Colonic mucosa (tissue), 4 donors: ENCODE data around the gene ZSWIM4. TPM values are rescaled to one million over a fixed set of nuclear protein-coding genes. Genes with fewer than 3 reads are reported as not detected.

Experiments
- DNase-seq: peaks from one replicate; pipeline ENCODE4 v3.0.0-alpha.2; 2020
- H3K27ac ChIP-seq: fragments of 200-600 bp; one replicate; pipeline ENCODE4 v1.8.0; 2021
- H3K27me3 ChIP-seq: fragments of 200-600 bp; one replicate; pipeline ENCODE4 v1.8.0; 2021
- H3K36me3 ChIP-seq: fragments of 200-600 bp; one replicate; pipeline ENCODE4 v1.8.0; 2021
- H3K4me1 ChIP-seq: fragments of 200-600 bp; one replicate; pipeline ENCODE4 v1.8.0; 2021; ENCODE audit warnings: mild to moderate bottlenecking
- H3K4me3 ChIP-seq: fragments of 200-600 bp; one replicate; pipeline ENCODE4 v1.8.0; 2021
- H3K9ac ChIP-seq, 2 donors: one replicate each; pipeline ENCODE4 v1.7.0; 2013; ENCODE audit warnings: control low read depth in 2 of 2, low read depth in 2 of 2, low read length in 2 of 2
- H3K9me3 ChIP-seq: fragments of 200-600 bp; one replicate; pipeline ENCODE4 v1.8.0; 2021
- CTCF ChIP-seq: fragments of 200-600 bp; IDR thresholded peaks from one replicate; pipeline ENCODE4 v1.8.0; 2022; ENCODE audit warnings: antibody characterized with exemption, mild to moderate bottlenecking
- intact Hi-C: fragments of 100-400 bp; cut with DNase I; formaldehyde crosslinking; loops from one replicate; pipeline ENCODE4 v1.14.1; 2022
- total RNA-seq, 2 donors: library from RNA; stranded (reverse); fragmentation: NEBNext Ultra II Directional in 1 of 2; extraction: Animal tissue kit (Norgen Biotek cat#: 25700) in 1 of 2; gene quantifications; one replicate each; pipeline ENCODE4 v1.2.1, GENCODE V29; 2021
- donor health status: healthy.
- donor health status: DM: no; HTN: no; CAD: no.
- donor health status: DM: no; HTN: no; CAD: no.

ZSWIM4 gene
- total RNA-seq, 2 donors from 2014 or later, result 2.9 to 4.3 TPM

GRCh38 chr19:13827656-13828055, 32.4 kb downstream of the ZSWIM4 start:
- Histone ChIP-seq H3K36me3 (no peaks in the 10 kb centered on the region), H3K4me3 (no peak overlapping the region), H3K4me1 (no peaks in the 10 kb centered on the region), H3K9me3 (no peaks in the 10 kb centered on the region), H3K27me3 (no peaks in the 10 kb centered on the region), H3K9ac (no peak overlapping the region), H3K27ac (no peak overlapping the region)
- intact Hi-C loops, result no loop called here
- DNase-seq, result no peak
- no peak for TF ChIP-seq CTCF

GRCh38 chr19:13830114-13830740, 35.0 kb downstream of the ZSWIM4 start:
- no peak for DNase-seq
- no peak overlapping the region for H3K27ac ChIP-seq
- no peaks in the 10 kb centered on the region for H3K36me3 ChIP-seq
- H3K4me1 ChIP-seq, result no peaks in the 10 kb centered on the region
- no peak overlapping the region for H3K4me3 ChIP-seq
- no peak overlapping the region for H3K9ac ChIP-seq
- no peaks in the 10 kb centered on the region for H3K27me3 ChIP-seq
- TF ChIP-seq CTCF, result no peak
- H3K9me3 ChIP-seq, result no peaks in the 10 kb centered on the region
- intact Hi-C loops, result loop anchor here (5.0 kb wide), 1 partner anchor 33 kb away; the partner anchor contains the start of gene ZSWIM4

GRCh38 chr19:13830741-13831536, 35.7 kb downstream of the ZSWIM4 start:
- no peak overlapping the region for H3K4me3 ChIP-seq
- no peaks in the 10 kb centered on the region for H3K4me1 ChIP-seq
- H3K9me3 ChIP-seq, result no peaks in the 10 kb centered on the region
- DNase-seq, result no peak
- no peak overlapping the region for H3K9ac ChIP-seq
- TF ChIP-seq CTCF, result no peak
- H3K27me3 ChIP-seq, result no peaks in the 10 kb centered on the region
- intact Hi-C loops, result loop anchor here (5.0 kb wide), 1 partner anchor 34 kb away; the partner anchor contains the start of gene ZSWIM4
- peaks cover 2% of the 10 kb centered on the region for H3K36me3 ChIP-seq
- H3K27ac ChIP-seq, result no peak overlapping the region

- no peaks in the 10 kb centered on the region for H3K9me3 ChIP-seq
- no peak overlapping the region for H3K4me3 ChIP-seq
- peaks cover 10% of the 10 kb centered on the region for H3K36me3 ChIP-seq
- DNase-seq, result no peak
- H3K9ac ChIP-seq, result no peak overlapping the region
- H3K27me3 ChIP-seq, result no peaks in the 10 kb centered on the region
- TF ChIP-seq CTCF, result no peak
- H3K4me1 ChIP-seq, result no peaks in the 10 kb centered on the region
- H3K27ac ChIP-seq, result no peak overlapping the region
- intact Hi-C loops, result loop anchor here (5.0 kb wide), 1 partner anchor 35 kb away; the partner anchor contains the start of gene ZSWIM4
Observed at GRCh38 chr19:13831537-13832467, 36.6 kb downstream of the ZSWIM4 start.
